ENCODE measurements around the gene OR10K1.

OR10K1 gene

GRCh38 chr1:158471920-158472319, 10.3 kb downstream of the OR10K1 start, which contains the start of gene OR10R2:
Gene OR10R2, plus strand, starts transcription at chr1:158472220. Its CDS starts 106 bp downstream, at chr1:158472326.
- Histone ChIP-seq H3K36me3 (ENCODE audit: insufficient read depth, low read length) (no peaks in the 10 kb centered on the region), H3K9ac (ENCODE audit: low read length) (no peak within 1 kb of the TSS), H3K4me1 (ENCODE audit: insufficient read depth, low read length) (no peaks in the 10 kb centered on the region), H3K4me3 (ENCODE audit: low read depth in 1 of 2, low read length in 2 of 2) (no peak within 1 kb of the TSS), H3K9me3 (ENCODE audit: low read length) (no peaks in the 10 kb centered on the region), H3K27me3 (ENCODE audit: control insufficient read depth in 1 of 2, insufficient read depth in 2 of 2, low read length in 2 of 2) (no peaks in the 10 kb centered on the region), H3K27ac (ENCODE audit: low read depth, low read length) (no peak within 1 kb of the TSS)

GRCh38 chr1:158485455-158485854, 23.8 kb downstream of the OR10K1 start:
- Histone ChIP-seq H3K27ac (ENCODE audit: low read depth, low read length) (no peak overlapping the region), H3K36me3 (ENCODE audit: insufficient read depth, low read length) (no peaks in the 10 kb centered on the region), H3K27me3 (ENCODE audit: control insufficient read depth in 1 of 2, insufficient read depth in 2 of 2, low read length in 2 of 2) (no peaks in the 10 kb centered on the region), H3K4me1 (ENCODE audit: insufficient read depth, low read length) (no peaks in the 10 kb centered on the region), H3K4me3 (ENCODE audit: low read depth in 1 of 2, low read length in 2 of 2) (no peak overlapping the region), H3K9me3 (ENCODE audit: low read length) (no peaks in the 10 kb centered on the region), H3K9ac (ENCODE audit: low read length) (no peak overlapping the region)

GRCh38 chr1:158491316-158491715, 29.7 kb downstream of the OR10K1 start:
- Histone ChIP-seq H3K4me3 (ENCODE audit: low read depth in 1 of 2, low read length in 2 of 2) (no peak overlapping the region), H3K9ac (ENCODE audit: low read length) (no peak overlapping the region), H3K4me1 (ENCODE audit: insufficient read depth, low read length) (no peaks in the 10 kb centered on the region), H3K36me3 (ENCODE audit: insufficient read depth, low read length) (no peaks in the 10 kb centered on the region), H3K9me3 (ENCODE audit: low read length) (no peaks in the 10 kb centered on the region), H3K27ac (ENCODE audit: low read depth, low read length) (no peak overlapping the region), H3K27me3 (ENCODE audit: control insufficient read depth in 1 of 2, insufficient read depth in 2 of 2, low read length in 2 of 2) (no peaks in the 10 kb centered on the region)

- no peak overlapping the region for H3K9ac ChIP-seq (ENCODE audit: low read length)
- H3K27me3 ChIP-seq (ENCODE audit: control insufficient read depth in 1 of 2, insufficient read depth in 2 of 2, low read length in 2 of 2), result no peaks in the 10 kb centered on the region
- H3K4me3 ChIP-seq (ENCODE audit: low read depth in 1 of 2, low read length in 2 of 2), result no peak overlapping the region
- no peaks in the 10 kb centered on the region for H3K36me3 ChIP-seq (ENCODE audit: insufficient read depth, low read length)
- H3K9me3 ChIP-seq (ENCODE audit: low read length), result no peaks in the 10 kb centered on the region
- H3K27ac ChIP-seq (ENCODE audit: low read depth, low read length), result no peak overlapping the region
- H3K4me1 ChIP-seq (ENCODE audit: insufficient read depth, low read length), result no peaks in the 10 kb centered on the region
Measured at GRCh38 chr1:158493054-158493453, 31.4 kb downstream of the OR10K1 start.

GRCh38 chr1:158494796-158495195, 33.2 kb downstream of the OR10K1 start:
- H3K4me3 ChIP-seq (ENCODE audit: low read depth in 1 of 2, low read length in 2 of 2), result no peak overlapping the region
- H3K9me3 ChIP-seq (ENCODE audit: low read length), result no peaks in the 10 kb centered on the region
- no peaks in the 10 kb centered on the region for H3K4me1 ChIP-seq (ENCODE audit: insufficient read depth, low read length)
- H3K27me3 ChIP-seq (ENCODE audit: control insufficient read depth in 1 of 2, insufficient read depth in 2 of 2, low read length in 2 of 2), result no peaks in the 10 kb centered on the region
- no peak overlapping the region for H3K27ac ChIP-seq (ENCODE audit: low read depth, low read length)
- no peaks in the 10 kb centered on the region for H3K36me3 ChIP-seq (ENCODE audit: insufficient read depth, low read length)
- H3K9ac ChIP-seq (ENCODE audit: low read length), result no peak overlapping the region

- Histone ChIP-seq H3K36me3 (ENCODE audit: insufficient read depth, low read length) (no peaks in the 10 kb centered on the region), H3K9ac (ENCODE audit: low read length) (no peak overlapping the region), H3K9me3 (ENCODE audit: low read length) (no peaks in the 10 kb centered on the region), H3K27me3 (ENCODE audit: control insufficient read depth in 1 of 2, insufficient read depth in 2 of 2, low read length in 2 of 2) (no peaks in the 10 kb centered on the region), H3K4me1 (ENCODE audit: insufficient read depth, low read length) (no peaks in the 10 kb centered on the region), H3K4me3 (ENCODE audit: low read depth in 1 of 2, low read length in 2 of 2) (no peak overlapping the region), H3K27ac (ENCODE audit: low read depth, low read length) (no peak overlapping the region)
Measured at GRCh38 chr1:158496374-158496773, 34.7 kb downstream of the OR10K1 start.

GRCh38 chr1:158506369-158506987, 44.8 kb downstream of the OR10K1 start:
- Histone ChIP-seq H3K27ac (ENCODE audit: low read depth, low read length) (no peak overlapping the region), H3K27me3 (ENCODE audit: control insufficient read depth in 1 of 2, insufficient read depth in 2 of 2, low read length in 2 of 2) (no peaks in the 10 kb centered on the region), H3K9me3 (ENCODE audit: low read length) (no peaks in the 10 kb centered on the region), H3K36me3 (ENCODE audit: insufficient read depth, low read length) (no peaks in the 10 kb centered on the region), H3K4me1 (ENCODE audit: insufficient read depth, low read length) (no peaks in the 10 kb centered on the region), H3K4me3 (ENCODE audit: low read depth in 1 of 2, low read length in 2 of 2) (no peak overlapping the region), H3K9ac (ENCODE audit: low read length) (no peak overlapping the region)

- no peak overlapping the region for H3K27ac ChIP-seq (ENCODE audit: low read depth, low read length)
- no peaks in the 10 kb centered on the region for H3K4me1 ChIP-seq (ENCODE audit: insufficient read depth, low read length)
- no peaks in the 10 kb centered on the region for H3K9me3 ChIP-seq (ENCODE audit: low read length)
- H3K27me3 ChIP-seq (ENCODE audit: control insufficient read depth in 1 of 2, insufficient read depth in 2 of 2, low read length in 2 of 2), result no peaks in the 10 kb centered on the region
- H3K36me3 ChIP-seq (ENCODE audit: insufficient read depth, low read length), result no peaks in the 10 kb centered on the region
- no peak overlapping the region for H3K9ac ChIP-seq (ENCODE audit: low read length)
- no peak overlapping the region for H3K4me3 ChIP-seq (ENCODE audit: low read depth in 1 of 2, low read length in 2 of 2)
Measured at GRCh38 chr1:158507511-158507910, 45.9 kb downstream of the OR10K1 start.

- H3K4me1 ChIP-seq (ENCODE audit: insufficient read depth, low read length), result no peaks in the 10 kb centered on the region
- H3K9me3 ChIP-seq (ENCODE audit: low read length), result no peaks in the 10 kb centered on the region
- no peak overlapping the region for H3K27ac ChIP-seq (ENCODE audit: low read depth, low read length)
- no peak overlapping the region for H3K9ac ChIP-seq (ENCODE audit: low read length)
- H3K27me3 ChIP-seq (ENCODE audit: control insufficient read depth in 1 of 2, insufficient read depth in 2 of 2, low read length in 2 of 2), result no peaks in the 10 kb centered on the region
- no peaks in the 10 kb centered on the region for H3K36me3 ChIP-seq (ENCODE audit: insufficient read depth, low read length)
- no peak overlapping the region for H3K4me3 ChIP-seq (ENCODE audit: low read depth in 1 of 2, low read length in 2 of 2)
Measured at GRCh38 chr1:158509471-158510156, 48.0 kb downstream of the OR10K1 start.

GRCh38 chr1:158516966-158517365, 55.3 kb downstream of the OR10K1 start:
- no peaks in the 10 kb centered on the region for H3K36me3 ChIP-seq (ENCODE audit: insufficient read depth, low read length)
- H3K4me1 ChIP-seq (ENCODE audit: insufficient read depth, low read length), result no peaks in the 10 kb centered on the region
- no peak overlapping the region for H3K27ac ChIP-seq (ENCODE audit: low read depth, low read length)
- H3K27me3 ChIP-seq (ENCODE audit: control insufficient read depth in 1 of 2, insufficient read depth in 2 of 2, low read length in 2 of 2), result no peaks in the 10 kb centered on the region
- no peaks in the 10 kb centered on the region for H3K9me3 ChIP-seq (ENCODE audit: low read length)
- H3K9ac ChIP-seq (ENCODE audit: low read length), result no peak overlapping the region
- no peak overlapping the region for H3K4me3 ChIP-seq (ENCODE audit: low read depth in 1 of 2, low read length in 2 of 2)
